Measurements from ENCODE around the gene VPS8. TPM values are rescaled to one million over a fixed set of nuclear protein-coding genes. Genes with fewer than 3 reads are reported as not detected.

The VPS8 gene
- total and polyA plus RNA-seq, 4 donors: 4.2 to 34.9 (median 22.9) TPM

- Histone ChIP-seq H3K9me3 (ENCODE audit: control insufficient read depth in 4 of 4, low read length in 3 of 4) (no peaks in the 10 kb centered on the region), H3K4me3 (ENCODE audit: low read depth in 1 of 3, low read length in 3 of 3) (no peak overlapping the region), H3K9ac (ENCODE audit: low read depth in 1 of 2, low read length in 2 of 2) (no peak overlapping the region), H3K4me1 (ENCODE audit: control insufficient read depth in 4 of 4, insufficient read depth in 4 of 4, low read length in 3 of 4) (no peaks in the 10 kb centered on the region), H3K36me3 (ENCODE audit: control insufficient read depth in 4 of 4, insufficient read depth in 3 of 4, low read depth in 1 of 4, low read length in 3 of 4) (no peaks in the 10 kb centered on the region), H3K27me3 (ENCODE audit: control insufficient read depth in 4 of 4, insufficient read depth in 4 of 4, low read length in 3 of 4) (no peaks in the 10 kb centered on the region), H3K27ac (ENCODE audit: low read depth in 1 of 2, low read length in 2 of 2) (no peak overlapping the region)
- WGBS: 77% methylated on average over 5 of the region's 5 CpGs
- TF ChIP-seq NR2F2 (IDR thresholded peaks at IDR 0.05) (no peak), SP1 (IDR thresholded peaks at IDR 0.05) (no peak), YY1 (IDR thresholded peaks at IDR 0.05) (no peak), FOXA1 (IDR thresholded peaks at IDR 0.05) (no peak), GABPA (IDR thresholded peaks at IDR 0.05 in 1 of 2, conservative IDR thresholded peaks at IDR 0.05 in 1 of 2) (no peak), RXRA (IDR thresholded peaks at IDR 0.05) (no peak), HNF4A (conservative IDR thresholded peaks at IDR 0.05) (no peak), MAX (IDR thresholded peaks at IDR 0.05) (no peak), FOXA2 (IDR thresholded peaks at IDR 0.05) (no peak), JUND (IDR thresholded peaks at IDR 0.05) (no peak), TAF1 (conservative IDR thresholded peaks at IDR 0.05) (no peak), RAD21 (IDR thresholded peaks at IDR 0.05) (no peak), ATF3 (IDR thresholded peaks at IDR 0.05) (no peak), REST (IDR thresholded peaks at IDR 0.05) (no peak), HNF4G (IDR thresholded peaks at IDR 0.05) (no peak)
- TF ChIP-seq, protein P1, sequence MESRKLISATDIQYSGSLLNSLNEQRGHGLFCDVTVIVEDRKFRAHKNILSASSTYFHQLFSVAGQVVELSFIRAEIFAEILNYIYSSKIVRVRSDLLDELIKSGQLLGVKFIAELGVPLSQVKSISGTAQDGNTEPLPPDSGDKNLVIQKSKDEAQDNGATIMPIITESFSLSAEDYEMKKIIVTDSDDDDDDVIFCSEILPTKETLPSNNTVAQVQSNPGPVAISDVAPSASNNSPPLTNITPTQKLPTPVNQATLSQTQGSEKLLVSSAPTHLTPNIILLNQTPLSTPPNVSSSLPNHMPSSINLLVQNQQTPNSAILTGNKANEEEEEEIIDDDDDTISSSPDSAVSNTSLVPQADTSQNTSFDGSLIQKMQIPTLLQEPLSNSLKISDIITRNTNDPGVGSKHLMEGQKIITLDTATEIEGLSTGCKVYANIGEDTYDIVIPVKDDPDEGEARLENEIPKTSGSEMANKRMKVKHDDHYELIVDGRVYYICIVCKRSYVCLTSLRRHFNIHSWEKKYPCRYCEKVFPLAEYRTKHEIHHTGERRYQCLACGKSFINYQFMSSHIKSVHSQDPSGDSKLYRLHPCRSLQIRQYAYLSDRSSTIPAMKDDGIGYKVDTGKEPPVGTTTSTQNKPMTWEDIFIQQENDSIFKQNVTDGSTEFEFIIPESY (IDR thresholded peaks at IDR 0.05): no peak
- TF ChIP-seq, protein P2, sequence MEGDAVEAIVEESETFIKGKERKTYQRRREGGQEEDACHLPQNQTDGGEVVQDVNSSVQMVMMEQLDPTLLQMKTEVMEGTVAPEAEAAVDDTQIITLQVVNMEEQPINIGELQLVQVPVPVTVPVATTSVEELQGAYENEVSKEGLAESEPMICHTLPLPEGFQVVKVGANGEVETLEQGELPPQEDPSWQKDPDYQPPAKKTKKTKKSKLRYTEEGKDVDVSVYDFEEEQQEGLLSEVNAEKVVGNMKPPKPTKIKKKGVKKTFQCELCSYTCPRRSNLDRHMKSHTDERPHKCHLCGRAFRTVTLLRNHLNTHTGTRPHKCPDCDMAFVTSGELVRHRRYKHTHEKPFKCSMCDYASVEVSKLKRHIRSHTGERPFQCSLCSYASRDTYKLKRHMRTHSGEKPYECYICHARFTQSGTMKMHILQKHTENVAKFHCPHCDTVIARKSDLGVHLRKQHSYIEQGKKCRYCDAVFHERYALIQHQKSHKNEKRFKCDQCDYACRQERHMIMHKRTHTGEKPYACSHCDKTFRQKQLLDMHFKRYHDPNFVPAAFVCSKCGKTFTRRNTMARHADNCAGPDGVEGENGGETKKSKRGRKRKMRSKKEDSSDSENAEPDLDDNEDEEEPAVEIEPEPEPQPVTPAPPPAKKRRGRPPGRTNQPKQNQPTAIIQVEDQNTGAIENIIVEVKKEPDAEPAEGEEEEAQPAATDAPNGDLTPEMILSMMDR (IDR thresholded peaks at IDR 0.05; ENCODE audit: low read depth, low read length, missing input control): no peak
- no peak for DNase-seq (ENCODE audit: low spot score)
These were observed 272.9 kb downstream of the VPS8 start for GRCh38 chr3:185084901-185085300.

DNA sequence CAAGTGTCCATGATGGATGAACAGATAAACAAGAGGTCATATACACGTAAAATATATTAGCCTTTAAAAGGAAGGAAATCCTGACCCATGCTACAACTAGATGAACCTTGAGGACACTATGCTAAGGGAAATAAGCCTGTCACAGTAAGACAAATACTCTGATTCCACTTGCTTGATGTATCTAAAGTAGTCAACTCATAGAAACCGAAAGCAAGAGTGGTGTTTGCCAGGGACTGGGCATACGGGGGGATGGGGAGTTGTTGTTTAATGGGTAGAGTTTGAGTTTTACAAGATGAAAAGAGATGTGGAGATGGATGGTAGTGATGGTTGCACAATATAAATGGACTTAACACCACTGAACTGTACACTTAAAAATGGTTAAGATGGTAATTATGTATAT is 275.5 kb downstream of the VPS8 start:
- no peak for DNase-seq (ENCODE audit: low spot score)
- 77% methylated on average over 3 of the region's 3 CpGs for WGBS
- no peak overlapping the region for H3K9ac ChIP-seq (ENCODE audit: low read depth in 1 of 2, low read length in 2 of 2)
- H3K36me3 ChIP-seq (ENCODE audit: control insufficient read depth in 4 of 4, insufficient read depth in 3 of 4, low read depth in 1 of 4, low read length in 3 of 4): no peaks in the 10 kb centered on the region
- H3K4me1 ChIP-seq (ENCODE audit: control insufficient read depth in 4 of 4, insufficient read depth in 4 of 4, low read length in 3 of 4): no peaks in the 10 kb centered on the region
- H3K9me3 ChIP-seq (ENCODE audit: control insufficient read depth in 4 of 4, low read length in 3 of 4): no peaks in the 10 kb centered on the region
- H3K4me3 ChIP-seq (ENCODE audit: low read depth in 1 of 3, low read length in 3 of 3): no peak overlapping the region
- no peak for TF ChIP-seq NR2F2 (IDR thresholded peaks at IDR 0.05)
- TF ChIP-seq EGR1 (IDR thresholded peaks at IDR 0.05; ENCODE audit: low read depth in 2 of 2): no peak
- TF ChIP-seq FOXA2 (IDR thresholded peaks at IDR 0.05): no peak
- no peak for TF ChIP-seq HNF4A (conservative IDR thresholded peaks at IDR 0.05)
- no peaks in the 10 kb centered on the region for H3K27me3 ChIP-seq (ENCODE audit: control insufficient read depth in 4 of 4, insufficient read depth in 4 of 4, low read length in 3 of 4)
- H3K27ac ChIP-seq (ENCODE audit: low read depth in 1 of 2, low read length in 2 of 2): no peak overlapping the region

Data from liver (tissue), 9 donors.